Bronchial epithelial cell (primary cell): ENCODE data around the gene TRPV6. TPM values are rescaled to one million over a fixed set of nuclear protein-coding genes. Genes with fewer than 3 reads are reported as not detected.

Experiments used
- DNase-seq: peaks from one replicate; pipeline ENCODE4 v3.0.0-alpha.2; 2010; ENCODE audit warnings: low read depth
- FAIRE-seq: peaks from 2 replicates; lab custom pipeline; 2011; peaks lifted over from hg19 to GRCh38; lab: Jason Lieb, UNC
- H3K27me3 ChIP-seq: 2 replicates; pipeline ENCODE4 v1.5.1; 2011; ENCODE audit warnings: low read length; ENCODE audit not compliant: control insufficient read depth, insufficient read depth
- H3K36me3 ChIP-seq: 2 replicates; pipeline ENCODE4 v1.5.1; 2011; ENCODE audit warnings: low read length; ENCODE audit not compliant: control insufficient read depth, insufficient read depth
- H3K4me3 ChIP-seq: 2 replicates; pipeline ENCODE4 v1.5.1; 2011; ENCODE audit warnings: mild to moderate bottlenecking, low read depth, low read length, control low read depth
- CTCF ChIP-seq: IDR thresholded peaks from 2 replicates; pipeline ENCODE4 v1.5.1; 2011; ENCODE audit warnings: mild to moderate bottlenecking, moderate library complexity, low read length, control low read depth, inconsistent platforms; ENCODE audit not compliant: insufficient read depth, severe bottlenecking
- total RNA-seq: library from RNA; depleted of rRNA; stranded (reverse); fragments of >200 nt; gene quantifications from 2 replicates; pipeline ENCODE4 v1.2.1, GENCODE V29; 2014

TRPV6 gene
- total RNA-seq, 1 donor from 2014 or later = under 0.01 TPM

- no peak for DNase-seq
- no peak for FAIRE-seq
- Histone ChIP-seq H3K27me3 (no peaks in the 10 kb centered on the region), H3K4me3 (no peak overlapping the region), H3K36me3 (no peaks in the 10 kb centered on the region)
- TF ChIP-seq CTCF = no peak
Measured at GRCh38 chr7:142918901-142919300, 33.4 kb upstream of the TRPV6 start.

- no peaks in the 10 kb centered on the region for H3K36me3 ChIP-seq
- no peak for FAIRE-seq
- no peak for DNase-seq
- no peaks in the 10 kb centered on the region for H3K27me3 ChIP-seq
- H3K4me3 ChIP-seq = no peak overlapping the region
- no peak for TF ChIP-seq CTCF
Measured at GRCh38 chr7:142917447-142917846, 31.9 kb upstream of the TRPV6 start.

- Histone ChIP-seq H3K4me3 (no peak overlapping the region), H3K36me3 (no peaks in the 10 kb centered on the region), H3K27me3 (no peaks in the 10 kb centered on the region)
- DNase-seq (no peak), FAIRE-seq (no peak)
- TF ChIP-seq CTCF = no peak
Measured at GRCh38 chr7:142916508-142916907, 31.0 kb upstream of the TRPV6 start.

- no peak for DNase-seq
- no peaks in the 10 kb centered on the region for H3K27me3 ChIP-seq
- FAIRE-seq = no peak
- H3K4me3 ChIP-seq = no peak overlapping the region
- no peaks in the 10 kb centered on the region for H3K36me3 ChIP-seq
- TF ChIP-seq CTCF = no peak
Measured at GRCh38 chr7:142915315-142915714, 29.8 kb upstream of the TRPV6 start.

GRCh38 chr7:142914121-142914520 is 28.6 kb upstream of the TRPV6 start:
- Histone ChIP-seq H3K4me3 (no peak overlapping the region), H3K36me3 (no peaks in the 10 kb centered on the region), H3K27me3 (no peaks in the 10 kb centered on the region)
- FAIRE-seq (no peak), DNase-seq (no peak)
- TF ChIP-seq CTCF = no peak

GRCh38 chr7:142913566-142913965 is 28.0 kb upstream of the TRPV6 start:
- DNase-seq = no peak
- TF ChIP-seq CTCF = no peak
- H3K4me3 ChIP-seq = no peak overlapping the region
- H3K36me3 ChIP-seq = no peaks in the 10 kb centered on the region
- FAIRE-seq = no peak
- no peaks in the 10 kb centered on the region for H3K27me3 ChIP-seq
